ENCODE data around the gene BAHD1.

Gene BAHD1

DNA sequence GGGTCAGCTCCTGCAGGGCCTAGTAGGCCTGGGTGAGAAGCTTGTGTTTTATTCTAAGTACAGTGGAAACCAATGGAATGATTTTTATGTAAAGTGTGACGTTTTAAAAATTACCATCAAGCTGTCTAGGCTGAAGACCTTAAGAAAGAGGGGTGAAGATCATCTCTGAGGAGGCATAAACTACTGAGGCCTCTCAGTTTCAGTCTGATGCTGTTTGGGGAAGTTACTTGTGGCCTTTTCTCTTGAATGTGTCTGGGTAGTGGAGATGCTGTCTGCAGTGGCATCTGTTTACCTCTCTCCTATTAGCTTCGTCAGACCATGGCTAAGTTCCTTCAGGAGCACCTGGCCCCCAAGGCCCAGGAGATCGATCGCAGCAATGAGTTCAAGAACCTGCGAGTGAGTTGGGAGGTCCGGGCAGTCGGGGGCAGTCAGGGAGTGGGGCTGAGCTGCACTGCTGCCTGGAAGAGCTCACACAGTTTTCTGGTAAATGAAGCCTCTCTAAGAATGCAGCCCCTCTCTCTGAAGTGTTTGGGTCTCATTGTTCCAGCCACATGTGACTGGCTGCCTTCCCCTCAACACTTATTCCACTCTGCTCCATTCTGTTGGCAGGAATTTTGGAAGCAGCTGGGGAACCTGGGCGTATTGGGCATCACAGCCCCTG is 33.3 kb upstream of the BAHD1 start:
- peaks cover 45% of the 10 kb centered on the region for H4K20me1 ChIP-seq (ENCODE audit: insufficient read depth, low read length, poor library complexity, severe bottlenecking)
- H3F3A ChIP-seq (ENCODE audit: low read depth), result no peaks in the 10 kb centered on the region
- H3K9me2 ChIP-seq (replicated peaks; ENCODE audit: low read depth, low read length), result no peaks in the 10 kb centered on the region
- no peaks in the 10 kb centered on the region for H3K27me3 ChIP-seq (ENCODE audit: insufficient read depth, low read length, poor library complexity, severe bottlenecking)
- H3K9me3 ChIP-seq (ENCODE audit: insufficient read depth, low read depth, low read length), result no peaks in the 10 kb centered on the region
- H2AFZ ChIP-seq (ENCODE audit: low read length), result no peak overlapping the region
- H3K4me3 ChIP-seq (ENCODE audit: low read length, poor library complexity, severe bottlenecking), result peak overlapping the region; percentile 88
- peak overlapping the region; percentile 93 for H3K4me2 ChIP-seq (ENCODE audit: low read depth, low read length, poor library complexity, severe bottlenecking)
- H3K36me3 ChIP-seq (ENCODE audit: insufficient read depth, low read length), result peaks cover 25% of the 10 kb centered on the region
- H3K9ac ChIP-seq (ENCODE audit: low read depth, low read length, poor library complexity, severe bottlenecking), result peak overlapping the region; percentile 86
- H3K79me2 ChIP-seq (ENCODE audit: insufficient read depth, low read length), result peaks cover 60% of the 10 kb centered on the region
- peaks cover 27% of the 10 kb centered on the region for H3K4me1 ChIP-seq (ENCODE audit: insufficient read depth, low read length, poor library complexity, severe bottlenecking)
- TF ChIP-seq EZH2phosphoT487 (IDR thresholded peaks at IDR 0.05; ENCODE audit: borderline replicate concordance), result no peak
- TF ChIP-seq, protein P1, sequence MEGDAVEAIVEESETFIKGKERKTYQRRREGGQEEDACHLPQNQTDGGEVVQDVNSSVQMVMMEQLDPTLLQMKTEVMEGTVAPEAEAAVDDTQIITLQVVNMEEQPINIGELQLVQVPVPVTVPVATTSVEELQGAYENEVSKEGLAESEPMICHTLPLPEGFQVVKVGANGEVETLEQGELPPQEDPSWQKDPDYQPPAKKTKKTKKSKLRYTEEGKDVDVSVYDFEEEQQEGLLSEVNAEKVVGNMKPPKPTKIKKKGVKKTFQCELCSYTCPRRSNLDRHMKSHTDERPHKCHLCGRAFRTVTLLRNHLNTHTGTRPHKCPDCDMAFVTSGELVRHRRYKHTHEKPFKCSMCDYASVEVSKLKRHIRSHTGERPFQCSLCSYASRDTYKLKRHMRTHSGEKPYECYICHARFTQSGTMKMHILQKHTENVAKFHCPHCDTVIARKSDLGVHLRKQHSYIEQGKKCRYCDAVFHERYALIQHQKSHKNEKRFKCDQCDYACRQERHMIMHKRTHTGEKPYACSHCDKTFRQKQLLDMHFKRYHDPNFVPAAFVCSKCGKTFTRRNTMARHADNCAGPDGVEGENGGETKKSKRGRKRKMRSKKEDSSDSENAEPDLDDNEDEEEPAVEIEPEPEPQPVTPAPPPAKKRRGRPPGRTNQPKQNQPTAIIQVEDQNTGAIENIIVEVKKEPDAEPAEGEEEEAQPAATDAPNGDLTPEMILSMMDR (conservative IDR thresholded peaks at IDR 0.05; ENCODE audit: low read length), result no peak

DNA sequence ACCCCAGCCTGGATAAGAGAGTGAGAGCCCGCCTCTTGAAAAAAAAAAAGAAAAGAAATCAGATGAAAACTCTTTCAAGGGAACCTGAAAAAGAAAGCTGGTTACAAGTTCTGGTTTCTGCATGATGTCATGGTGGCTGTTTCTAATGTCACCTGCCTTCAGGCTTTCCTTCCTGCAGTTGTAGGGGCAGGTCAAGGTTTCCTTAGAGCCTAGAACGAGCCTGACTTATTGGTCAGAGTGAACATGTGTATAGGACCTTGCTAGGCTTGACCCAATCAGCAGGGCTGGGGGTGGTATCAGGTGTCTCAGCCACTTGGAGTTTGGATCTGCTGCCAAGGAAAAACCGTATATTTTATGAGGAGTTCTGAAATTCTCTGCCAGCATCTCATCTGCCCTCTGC is 31.4 kb upstream of the BAHD1 start:
- Histone ChIP-seq H3K4me3 (ENCODE audit: low read length, poor library complexity, severe bottlenecking) (no peak overlapping the region), H2AFZ (ENCODE audit: low read length) (no peak overlapping the region), H3K9ac (ENCODE audit: low read depth, low read length, poor library complexity, severe bottlenecking) (peak overlapping the region; percentile 48), H3K27me3 (ENCODE audit: insufficient read depth, low read length, poor library complexity, severe bottlenecking) (no peaks in the 10 kb centered on the region), H3K36me3 (ENCODE audit: insufficient read depth, low read length) (peaks cover 40% of the 10 kb centered on the region), H3K9me3 (ENCODE audit: insufficient read depth, low read depth, low read length) (no peaks in the 10 kb centered on the region), H3K79me2 (ENCODE audit: insufficient read depth, low read length) (peaks cover 64% of the 10 kb centered on the region), H3K4me2 (ENCODE audit: low read depth, low read length, poor library complexity, severe bottlenecking) (peak overlapping the region; percentile 93), H4K20me1 (ENCODE audit: insufficient read depth, low read length, poor library complexity, severe bottlenecking) (peaks cover 45% of the 10 kb centered on the region), H3K4me1 (ENCODE audit: insufficient read depth, low read length, poor library complexity, severe bottlenecking) (peaks cover 27% of the 10 kb centered on the region), H3K9me2 (replicated peaks; ENCODE audit: low read depth, low read length) (no peaks in the 10 kb centered on the region), H3F3A (ENCODE audit: low read depth) (no peaks in the 10 kb centered on the region)
- no peak for TF ChIP-seq EZH2phosphoT487 (IDR thresholded peaks at IDR 0.05; ENCODE audit: borderline replicate concordance)
- TF ChIP-seq, protein P1 (conservative IDR thresholded peaks at IDR 0.05; ENCODE audit: low read length), result no peak

DNA sequence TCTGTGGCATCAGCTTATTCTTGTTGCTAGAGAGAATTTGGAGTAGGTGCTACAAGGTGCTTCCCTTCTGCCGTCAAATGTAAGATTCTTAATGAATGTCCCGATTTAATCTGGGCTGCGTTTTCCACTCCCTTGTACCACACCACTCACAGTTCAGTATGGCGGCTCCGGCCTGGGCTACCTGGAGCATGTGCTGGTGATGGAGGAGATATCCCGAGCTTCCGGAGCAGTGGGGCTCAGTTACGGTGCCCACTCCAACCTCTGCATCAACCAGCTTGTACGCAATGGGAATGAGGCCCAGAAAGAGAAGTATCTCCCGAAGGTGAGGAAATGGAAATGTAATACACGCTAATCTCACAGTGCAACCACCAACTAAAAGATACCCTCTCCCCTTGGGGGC is 30.3 kb upstream of the BAHD1 start:
- TF ChIP-seq, protein P1 (conservative IDR thresholded peaks at IDR 0.05; ENCODE audit: low read length), result no peak
- no peak for TF ChIP-seq EZH2phosphoT487 (IDR thresholded peaks at IDR 0.05; ENCODE audit: borderline replicate concordance)
- Histone ChIP-seq H3K4me3 (ENCODE audit: low read length, poor library complexity, severe bottlenecking) (no peak overlapping the region), H3K27me3 (ENCODE audit: insufficient read depth, low read length, poor library complexity, severe bottlenecking) (no peaks in the 10 kb centered on the region), H3K79me2 (ENCODE audit: insufficient read depth, low read length) (peaks cover 64% of the 10 kb centered on the region), H3K9ac (ENCODE audit: low read depth, low read length, poor library complexity, severe bottlenecking) (no peak overlapping the region), H3K9me2 (replicated peaks; ENCODE audit: low read depth, low read length) (no peaks in the 10 kb centered on the region), H3K4me1 (ENCODE audit: insufficient read depth, low read length, poor library complexity, severe bottlenecking) (peaks cover 27% of the 10 kb centered on the region), H3K4me2 (ENCODE audit: low read depth, low read length, poor library complexity, severe bottlenecking) (peak overlapping the region; percentile 16), H3K36me3 (ENCODE audit: insufficient read depth, low read length) (peaks cover 50% of the 10 kb centered on the region), H4K20me1 (ENCODE audit: insufficient read depth, low read length, poor library complexity, severe bottlenecking) (peaks cover 45% of the 10 kb centered on the region), H2AFZ (ENCODE audit: low read length) (no peak overlapping the region), H3K9me3 (ENCODE audit: insufficient read depth, low read depth, low read length) (no peaks in the 10 kb centered on the region), H3F3A (ENCODE audit: low read depth) (no peaks in the 10 kb centered on the region)

Measured in Loucy (cell line).